Esophagus muscularis mucosa (tissue), 4 donors: ENCODE data around the gene CCNG2. TPM values are rescaled to one million over a fixed set of nuclear protein-coding genes. Genes with fewer than 3 reads are reported as not detected.

Source experiments
- DNase-seq: peaks from one replicate; pipeline ENCODE4 v3.0.0-alpha.2; 2017; ENCODE audit errors: extremely low spot score
- H3K27ac ChIP-seq, 4 donors: fragments of 200-600 bp; sonication (generic); replicated peaks in 1 of 4; 1 replicate in 3 of 4; 2 replicates in 1 of 4; pipeline ENCODE4 v1.5.1; 2016 to 2019; ENCODE audit warnings: mild to moderate bottlenecking in 1 of 4
- H3K27me3 ChIP-seq, 4 donors: fragments of 200-600 bp; sonication (generic); one replicate each; pipeline versions ENCODE4 v1.5.1 to v1.6.0; 2016 to 2019
- H3K36me3 ChIP-seq, 4 donors: fragments of 200-600 bp; sonication (generic); one replicate each; pipeline ENCODE4 v1.5.1; 2016 to 2019
- H3K4me1 ChIP-seq, 4 donors: fragments of 200-600 bp; sonication (generic); one replicate each; pipeline ENCODE4 v1.5.1; 2016 to 2019
- H3K4me3 ChIP-seq, 4 donors: fragments of 200-600 bp; sonication (generic); 1 replicate in 2 of 4; 2 replicates in 2 of 4; pipeline ENCODE4 v1.5.1; 2016 to 2019; ENCODE audit warnings: mild to moderate bottlenecking in 4 of 4, moderate library complexity in 1 of 4
- H3K9me3 ChIP-seq, 4 donors: fragments of 200-600 bp; sonication (generic); 1 replicate in 3 of 4; 2 replicates in 1 of 4; pipeline ENCODE4 v1.5.1; 2016 to 2019
- CTCF ChIP-seq, 3 experiments: fragments of 200-600 bp in 2 of 3; fragments of 450-650 bp in 1 of 3; sonication (generic) in 2 of 3; IDR thresholded peaks; one replicate each; pipeline ENCODE4 v1.5.1; 2017 to 2019; ENCODE audit warnings: antibody characterized with exemption in 3 of 3, mild to moderate bottlenecking in 2 of 3, moderate library complexity in 1 of 3
- EP300 ChIP-seq: sonication (generic); formaldehyde crosslinking; IDR thresholded peaks from one replicate; pipeline ENCODE4 v1.6.1; 2017; ENCODE audit warnings: antibody characterized with exemption
- POLR2A ChIP-seq: fragments of 450-650 bp; IDR thresholded peaks from one replicate; pipeline ENCODE4 v1.6.1; 2017; ENCODE audit warnings: antibody characterized with exemption, moderate library complexity, mild to moderate bottlenecking, low read depth
- POLR2AphosphoS5 ChIP-seq, 2 donors: sonication (generic); formaldehyde crosslinking; IDR thresholded peaks; one replicate each; pipeline ENCODE4 v1.6.1; 2017; ENCODE audit warnings: antibody characterized with exemption in 2 of 2
- WGBS: methylation state at CpG from one replicate; pipeline ENCODE4 v1.1.5; 2018; 5-methylcytosine and 5-hydroxymethylcytosine counted together
- intact Hi-C: fragments of 100-400 bp; cut with DNase I; formaldehyde crosslinking; loops from one replicate; pipeline ENCODE4 v1.15.1; 2023
- total RNA-seq, 4 donors: library from RNA; depleted of rRNA; stranded (reverse); fragments of >200 nt; gene quantifications; one replicate each; pipeline versions ENCODE4 v1.1.0 to v1.2.1, GENCODE V29; 2016

The CCNG2 gene
- total RNA-seq, 4 donors from 2014 or later = 25.7 to 33.3 (median 26.2) TPM

GRCh38 chr4:77151241-77151640, 5.8 kb upstream of the CCNG2 start:
- intact Hi-C loops = no loop called here
- no peak for DNase-seq
- H3K4me1 ChIP-seq = peaks cover 5 to 7% (median 6%) of the 10 kb centered on the region in 4 donors
- TF ChIP-seq POLR2AphosphoS5 (IDR thresholded peaks at IDR 0.05) = no peak
- 89% methylated on average over 6 of the region's 6 CpGs for WGBS
- H3K27me3 ChIP-seq = peaks cover 0 to 5% (median 0%) of the 10 kb centered on the region in 4 donors
- no peaks in the 10 kb centered on the region for H3K9me3 ChIP-seq
- no peak overlapping the region for H3K4me3 ChIP-seq
- no peaks in the 10 kb centered on the region for H3K36me3 ChIP-seq
- no peak overlapping the region for H3K27ac ChIP-seq

GRCh38 chr4:77152421-77152820, 4.6 kb upstream of the CCNG2 start:
- no peak for DNase-seq

GRCh38 chr4:77153006-77153405, 4.0 kb upstream of the CCNG2 start:
- Histone ChIP-seq H3K27ac (no peak overlapping the region), H3K4me3 (no peak overlapping the region), H3K9me3 (no peaks in the 10 kb centered on the region), H3K27me3 (peaks cover 0 to 5% (median 0%) of the 10 kb centered on the region in 4 donors), H3K36me3 (no peaks in the 10 kb centered on the region), H3K4me1 (peaks cover 5 to 10% (median 8%) of the 10 kb centered on the region in 4 donors)
- no peak for TF ChIP-seq EP300
- intact Hi-C loops = no loop called here
- 71% methylated on average over 3 of the region's 3 CpGs for WGBS
- no peak for DNase-seq

More at GRCh38 chr4:77152421-77152820, 4.6 kb upstream of the CCNG2 start:
- H3K36me3 ChIP-seq = no peaks in the 10 kb centered on the region
- H3K27ac ChIP-seq = no peak overlapping the region
- H3K4me1 ChIP-seq = peaks cover 5 to 10% (median 8%) of the 10 kb centered on the region in 4 donors
- no peaks in the 10 kb centered on the region for H3K9me3 ChIP-seq
- no peak overlapping the region for H3K4me3 ChIP-seq
- TF ChIP-seq EP300 = no peak
- TF ChIP-seq POLR2AphosphoS5 (IDR thresholded peaks at IDR 0.05) = no peak
- TF ChIP-seq POLR2A = no peak
- TF ChIP-seq CTCF (IDR thresholded peaks at IDR 0.05) = no peak
- peaks cover 0 to 5% (median 0%) of the 10 kb centered on the region in 4 donors for H3K27me3 ChIP-seq
- 49% methylated on average over 5 of the region's 5 CpGs for WGBS
- intact Hi-C loops = no loop called here

GRCh38 chr4:77154065-77154464, 2.9 kb upstream of the CCNG2 start:
- intact Hi-C loops = no loop called here
- DNase-seq = no peak
- H3K36me3 ChIP-seq = no peaks in the 10 kb centered on the region
- no peak overlapping the region for H3K27ac ChIP-seq
- H3K27me3 ChIP-seq = peaks cover 0 to 5% (median 0%) of the 10 kb centered on the region in 4 donors
- no peak overlapping the region for H3K4me3 ChIP-seq
- H3K4me1 ChIP-seq = peaks cover 5 to 20% (median 18%) of the 10 kb centered on the region in 4 donors
- H3K9me3 ChIP-seq = no peaks in the 10 kb centered on the region
- TF ChIP-seq CTCF (IDR thresholded peaks at IDR 0.05) (no peak), POLR2AphosphoS5 (IDR thresholded peaks at IDR 0.05) (no peak), POLR2A (no peak), EP300 (no peak)

GRCh38 chr4:77154761-77155499, 2.1 kb upstream of the CCNG2 start:
- Histone ChIP-seq H3K36me3 (peaks cover 0 to 6% (median 0%) of the 10 kb centered on the region in 4 donors), H3K4me1 (peaks cover 5 to 29% (median 26%) of the 10 kb centered on the region in 4 donors), H3K27ac (no peak overlapping the region), H3K4me3 (no peak overlapping the region), H3K9me3 (no peaks in the 10 kb centered on the region), H3K27me3 (peaks cover 0 to 5% (median 0%) of the 10 kb centered on the region in 4 donors)
- 70% methylated on average over 4 of the region's 4 CpGs for WGBS
- intact Hi-C loops = loop anchor here (5.0 kb wide), 2 partner anchors 63 to 78 kb away; partner anchors contain the start of gene CCNI
- DNase-seq = no peak
- no peak for TF ChIP-seq EP300

GRCh38 chr4:77155631-77156452, 1.2 kb upstream of the CCNG2 start:
- Histone ChIP-seq H3K36me3 (peaks cover 0 to 15% (median 2%) of the 10 kb centered on the region in 4 donors), H3K4me3 (peak overlapping the region; percentile 74 to 98 (median 96)), H3K27ac (peak overlapping the region; percentile 62 to 96 (median 88)), H3K9me3 (no peaks in the 10 kb centered on the region), H3K27me3 (no peaks in the 10 kb centered on the region), H3K4me1 (peaks cover 5 to 38% (median 29%) of the 10 kb centered on the region in 4 donors)
- intact Hi-C loops = loop anchor here (5.0 kb wide), 2 partner anchors 64 to 79 kb away; partner anchors contain the start of gene CCNI
- 41% methylated on average over 15 of the region's 15 CpGs for WGBS
- TF ChIP-seq POLR2AphosphoS5 (IDR thresholded peaks at IDR 0.05) (no peak), CTCF (IDR thresholded peaks at IDR 0.05) (no peak), POLR2A (no peak), EP300 (no peak)
- no peak for DNase-seq
